Measurements from ENCODE around the gene MAL. TPM values are rescaled to one million over a fixed set of nuclear protein-coding genes. Genes with fewer than 3 reads are reported as not detected.

Gene MAL
- total and polyA plus RNA-seq, 2 of the 13 experiments (the other 11 are each of a cell fraction or from before 2014, with no cell fraction given), result not detected

DNA sequence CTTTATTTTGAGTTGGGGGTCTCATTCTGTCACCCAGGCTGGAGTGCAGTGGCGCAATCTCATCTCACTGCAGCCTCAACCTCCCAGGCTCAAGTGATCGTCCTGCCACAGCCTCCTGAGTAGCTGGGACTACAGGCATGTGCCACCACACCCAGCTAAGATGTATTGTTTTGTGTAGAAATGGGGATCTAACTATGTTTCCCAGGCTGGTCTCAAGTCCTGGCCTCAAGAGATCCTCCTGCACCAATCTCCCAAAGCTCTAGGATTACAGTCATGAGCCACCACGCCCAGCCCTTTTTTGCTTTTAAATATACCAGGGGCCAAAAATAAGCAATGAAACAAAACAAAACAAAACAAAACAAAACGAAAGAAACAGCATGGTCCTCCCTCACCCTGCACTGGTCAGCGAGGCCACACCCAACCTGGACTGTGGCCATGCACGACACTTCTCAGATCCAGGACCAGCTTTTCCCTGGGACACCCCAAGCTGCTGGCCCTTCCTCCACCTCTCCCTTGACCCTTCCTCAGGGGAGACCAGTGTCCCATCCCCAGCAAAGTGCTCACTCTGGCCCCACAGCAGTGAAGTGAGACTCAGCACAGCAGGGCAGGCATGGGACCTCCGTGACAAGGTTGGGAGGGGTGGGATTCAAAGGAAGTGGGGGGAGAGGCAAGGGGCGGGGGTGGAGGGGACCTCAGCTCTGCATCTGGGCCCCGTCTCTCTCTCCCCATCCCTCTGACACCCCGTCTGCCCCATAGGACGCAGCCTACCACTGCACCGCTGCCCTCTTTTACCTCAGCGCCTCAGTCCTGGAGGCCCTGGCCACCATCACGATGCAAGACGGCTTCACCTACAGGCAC is 23.5 kb downstream of the MAL start (continued):
- TF ChIP-seq NPAS2 (CRISPR knock-in tag; IDR thresholded peaks at IDR 0.05; ENCODE audit: borderline replicate concordance) (no peak), FOXP1 (IDR thresholded peaks at IDR 0.05) (no peak), FOXP1 (CRISPR knock-in tag; IDR thresholded peaks at IDR 0.05) (no peak), WIZ (CRISPR knock-in tag; IDR thresholded peaks at IDR 0.05) (no peak), SIX4 (CRISPR knock-in tag; IDR thresholded peaks at IDR 0.05) (no peak), ZNF124 (CRISPR knock-in tag; IDR thresholded peaks at IDR 0.05) (no peak), MAFK (conservative IDR thresholded peaks at IDR 0.05 in 1 of 2, IDR thresholded peaks at IDR 0.05 in 1 of 2; ENCODE audit: low read length in 2 of 2) (no peak), XBP1 (CRISPR knock-in tag; IDR thresholded peaks at IDR 0.05) (no peak)

DNA sequence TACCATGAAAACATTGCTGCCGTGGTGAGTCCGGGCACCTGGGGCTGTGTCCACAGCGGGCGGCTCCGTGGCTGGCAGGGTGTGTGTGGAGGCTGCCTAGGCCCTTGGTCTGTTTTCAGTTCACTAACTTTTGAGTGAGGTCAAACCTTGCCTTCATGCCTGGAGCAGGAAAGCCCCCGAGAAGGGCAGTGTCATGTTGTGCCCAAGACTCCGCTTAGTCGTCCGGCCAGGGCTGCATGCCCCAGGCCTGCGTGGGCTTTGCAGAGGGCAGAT is 24.1 kb downstream of the MAL start:
- in situ Hi-C loops (cut with HindIII; ENCODE audit: extremely low pct_ligation_motif_present, low pct_unique_long_range_greater_than_20kb) (no loop called here), intact Hi-C loops (cut with micrococcal nuclease; ENCODE audit: unreplicated experiment) (no loop called here)
- ChIA-PET POLR2A (no interaction called here), CTCF (ENCODE audit: low intra/inter-chr PET ratio, low total read pairs) (no interaction called here)
- Histone ChIP-seq H3K27me3 (ENCODE audit: control insufficient read depth in 1 of 2, insufficient read depth in 2 of 2, low read length in 2 of 2) (peaks cover 11 to 82% of the 10 kb centered on the region in 2 experiments), H3K9ac (ENCODE audit: insufficient read depth, low read depth, low read length) (no peak overlapping the region), H3K9me3 (ENCODE audit: low read length) (no peaks in the 10 kb centered on the region), H3K27ac (ENCODE audit: extremely low read length, insufficient read depth, low read length) (no peak overlapping the region), H4K20me1 (ENCODE audit: insufficient read depth, low read length) (no peaks in the 10 kb centered on the region), H3K4me1 (ENCODE audit: insufficient read depth, low read length) (0 out of 2 replicates have a peak, but pooled peaks cover 7% of the 10 kb centered on the region), H3K79me2 (ENCODE audit: insufficient read depth, low read length) (no peaks in the 10 kb centered on the region), H3K4me2 (ENCODE audit: low read depth, low read length) (no peak overlapping the region), H3K36me3 (replicated peaks in 1 of 2; ENCODE audit: control insufficient read depth in 1 of 2, insufficient read depth in 2 of 2, low read length in 2 of 2) (no peaks in the 10 kb centered on the region), H2AFZ (ENCODE audit: low read length) (no peak overlapping the region), H3K4me3 (replicated peaks in 1 of 3; ENCODE audit: insufficient read depth in 1 of 3, low read depth in 2 of 3, low read length in 3 of 3) (no peak overlapping the region)
- 64% methylated on average over 10 of the region's 10 CpGs for WGBS (ENCODE audit: low lambda C conversion rate)
- FAIRE-seq (no peak), DNase-seq (ENCODE audit: low spot score) (no peak), ATAC-seq (no peak)
- BruUV-seq (replicated peaks), result no TSS peak
- TF ChIP-seq ADNP (CRISPR knock-in tag; IDR thresholded peaks at IDR 0.05) (no peak), BRD4 (CRISPR knock-in tag; IDR thresholded peaks at IDR 0.05) (no peak), MIER3 (CRISPR knock-in tag; IDR thresholded peaks at IDR 0.05; ENCODE audit: borderline replicate concordance) (no peak), REL (CRISPR knock-in tag; conservative IDR thresholded peaks at IDR 0.05) (no peak), MZF1 (CRISPR knock-in tag; IDR thresholded peaks at IDR 0.05; ENCODE audit: borderline replicate concordance) (no peak), SNAPC5 (CRISPR knock-in tag; IDR thresholded peaks at IDR 0.05; ENCODE audit: borderline replicate concordance) (no peak), BRF2 (CRISPR knock-in tag; IDR thresholded peaks at IDR 0.05) (no peak), ZNF337 (CRISPR knock-in tag; IDR thresholded peaks at IDR 0.05; ENCODE audit: borderline replicate concordance, low read depth) (no peak)
- TF ChIP-seq, protein P1, sequence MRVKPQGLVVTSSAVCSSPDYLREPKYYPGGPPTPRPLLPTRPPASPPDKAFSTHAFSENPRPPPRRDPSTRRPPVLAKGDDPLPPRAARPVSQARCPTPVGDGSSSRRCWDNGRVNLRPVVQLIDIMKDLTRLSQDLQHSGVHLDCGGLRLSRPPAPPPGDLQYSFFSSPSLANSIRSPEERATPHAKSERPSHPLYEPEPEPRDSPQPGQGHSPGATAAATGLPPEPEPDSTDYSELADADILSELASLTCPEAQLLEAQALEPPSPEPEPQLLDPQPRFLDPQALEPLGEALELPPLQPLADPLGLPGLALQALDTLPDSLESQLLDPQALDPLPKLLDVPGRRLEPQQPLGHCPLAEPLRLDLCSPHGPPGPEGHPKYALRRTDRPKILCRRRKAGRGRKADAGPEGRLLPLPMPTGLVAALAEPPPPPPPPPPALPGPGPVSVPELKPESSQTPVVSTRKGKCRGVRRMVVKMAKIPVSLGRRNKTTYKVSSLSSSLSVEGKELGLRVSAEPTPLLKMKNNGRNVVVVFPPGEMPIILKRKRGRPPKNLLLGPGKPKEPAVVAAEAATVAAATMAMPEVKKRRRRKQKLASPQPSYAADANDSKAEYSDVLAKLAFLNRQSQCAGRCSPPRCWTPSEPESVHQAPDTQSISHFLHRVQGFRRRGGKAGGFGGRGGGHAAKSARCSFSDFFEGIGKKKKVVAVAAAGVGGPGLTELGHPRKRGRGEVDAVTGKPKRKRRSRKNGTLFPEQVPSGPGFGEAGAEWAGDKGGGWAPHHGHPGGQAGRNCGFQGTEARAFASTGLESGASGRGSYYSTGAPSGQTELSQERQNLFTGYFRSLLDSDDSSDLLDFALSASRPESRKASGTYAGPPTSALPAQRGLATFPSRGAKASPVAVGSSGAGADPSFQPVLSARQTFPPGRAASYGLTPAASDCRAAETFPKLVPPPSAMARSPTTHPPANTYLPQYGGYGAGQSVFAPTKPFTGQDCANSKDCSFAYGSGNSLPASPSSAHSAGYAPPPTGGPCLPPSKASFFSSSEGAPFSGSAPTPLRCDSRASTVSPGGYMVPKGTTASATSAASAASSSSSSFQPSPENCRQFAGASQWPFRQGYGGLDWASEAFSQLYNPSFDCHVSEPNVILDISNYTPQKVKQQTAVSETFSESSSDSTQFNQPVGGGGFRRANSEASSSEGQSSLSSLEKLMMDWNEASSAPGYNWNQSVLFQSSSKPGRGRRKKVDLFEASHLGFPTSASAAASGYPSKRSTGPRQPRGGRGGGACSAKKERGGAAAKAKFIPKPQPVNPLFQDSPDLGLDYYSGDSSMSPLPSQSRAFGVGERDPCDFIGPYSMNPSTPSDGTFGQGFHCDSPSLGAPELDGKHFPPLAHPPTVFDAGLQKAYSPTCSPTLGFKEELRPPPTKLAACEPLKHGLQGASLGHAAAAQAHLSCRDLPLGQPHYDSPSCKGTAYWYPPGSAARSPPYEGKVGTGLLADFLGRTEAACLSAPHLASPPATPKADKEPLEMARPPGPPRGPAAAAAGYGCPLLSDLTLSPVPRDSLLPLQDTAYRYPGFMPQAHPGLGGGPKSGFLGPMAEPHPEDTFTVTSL (CRISPR knock-in tag; IDR thresholded peaks at IDR 0.05; ENCODE audit: borderline replicate concordance), result no peak

Data from HepG2 (cell line).